Activated naive CD8-positive, alpha-beta T cell (primary cell): ENCODE measurements around the gene FLII.

Experiments
- H3K27ac Mint-ChIP-seq: one replicate; pipeline ENCODE4 v1.8.0; 2021; ENCODE audit warnings: mixed read lengths
- H3K27me3 Mint-ChIP-seq: one replicate; pipeline ENCODE4 v1.8.0; 2021; ENCODE audit warnings: mixed read lengths
- H3K36me3 Mint-ChIP-seq: one replicate; pipeline ENCODE4 v1.8.0; 2021; ENCODE audit warnings: mixed read lengths
- H3K4me1 Mint-ChIP-seq: one replicate; pipeline ENCODE4 v1.8.0; 2021; ENCODE audit warnings: low read depth, mixed read lengths
- H3K4me3 Mint-ChIP-seq: one replicate; pipeline ENCODE4 v1.8.0; 2021; ENCODE audit warnings: mild to moderate bottlenecking, mixed read lengths
- H3K9me3 Mint-ChIP-seq: one replicate; pipeline ENCODE4 v1.8.0; 2021; ENCODE audit warnings: low read depth, mixed read lengths

The FLII gene

GRCh38 chr17:18267366-18267765, 8.8 kb upstream of the FLII start:
- H3K9me3 Mint-ChIP-seq = no peaks in the 10 kb centered on the region
- H3K36me3 Mint-ChIP-seq = no peaks in the 10 kb centered on the region
- no peaks in the 10 kb centered on the region for H3K27me3 Mint-ChIP-seq
- H3K4me1 Mint-ChIP-seq = peaks cover 5% of the 10 kb centered on the region
- no peak overlapping the region for H3K27ac Mint-ChIP-seq
- no peak overlapping the region for H3K4me3 Mint-ChIP-seq

GRCh38 chr17:18263885-18264682, 5.5 kb upstream of the FLII start:
- Mint-ChIP-seq H3K4me3 (no peak overlapping the region), H3K9me3 (no peaks in the 10 kb centered on the region), H3K27me3 (no peaks in the 10 kb centered on the region), H3K36me3 (no peaks in the 10 kb centered on the region), H3K27ac (no peak overlapping the region), H3K4me1 (peaks cover 20% of the 10 kb centered on the region)

- no peaks in the 10 kb centered on the region for H3K9me3 Mint-ChIP-seq
- H3K27me3 Mint-ChIP-seq = no peaks in the 10 kb centered on the region
- H3K4me1 Mint-ChIP-seq = peaks cover 23% of the 10 kb centered on the region
- H3K4me3 Mint-ChIP-seq = no peak overlapping the region
- H3K36me3 Mint-ChIP-seq = no peaks in the 10 kb centered on the region
- no peak overlapping the region for H3K27ac Mint-ChIP-seq
These were observed 4.1 kb upstream of the FLII start for GRCh38 chr17:18262641-18263040.

- no peaks in the 10 kb centered on the region for H3K9me3 Mint-ChIP-seq
- peak overlapping the region; percentile 79 for H3K4me3 Mint-ChIP-seq
- H3K27ac Mint-ChIP-seq = no peak overlapping the region
- no peaks in the 10 kb centered on the region for H3K36me3 Mint-ChIP-seq
- H3K27me3 Mint-ChIP-seq = no peaks in the 10 kb centered on the region
- peaks cover 27% of the 10 kb centered on the region for H3K4me1 Mint-ChIP-seq
These were observed 3.6 kb upstream of the FLII start for GRCh38 chr17:18262111-18262510.

- Mint-ChIP-seq H3K9me3 (no peaks in the 10 kb centered on the region), H3K4me1 (peaks cover 31% of the 10 kb centered on the region), H3K36me3 (no peaks in the 10 kb centered on the region), H3K27me3 (no peaks in the 10 kb centered on the region), H3K4me3 (peak overlapping the region; percentile 79), H3K27ac (peak overlapping the region; percentile 61)
These were observed 3.1 kb upstream of the FLII start for GRCh38 chr17:18261659-18262058.

GRCh38 chr17:18261146-18261515, 2.6 kb upstream of the FLII start:
- H3K4me3 Mint-ChIP-seq = peak overlapping the region; percentile 79
- H3K9me3 Mint-ChIP-seq = no peaks in the 10 kb centered on the region
- H3K27me3 Mint-ChIP-seq = no peaks in the 10 kb centered on the region
- no peaks in the 10 kb centered on the region for H3K36me3 Mint-ChIP-seq
- H3K4me1 Mint-ChIP-seq = peaks cover 35% of the 10 kb centered on the region
- peak overlapping the region; percentile 61 for H3K27ac Mint-ChIP-seq

- H3K4me3 Mint-ChIP-seq = peak within 1 kb of the TSS; percentile 79
These were observed 2.0 kb upstream of the FLII start, which contains the start of gene MIEF2 for GRCh38 chr17:18260332-18261145. Gene MIEF2 (plus strand): TSS chr17:18260662. CDS start chr17:18262721, 2,059 bp downstream.

GRCh38 chr17:18259621-18260331, 1.2 kb upstream of the FLII start:
- Mint-ChIP-seq H3K4me3 (peak overlapping the region; percentile 79), H3K9me3 (no peaks in the 10 kb centered on the region), H3K27me3 (no peaks in the 10 kb centered on the region), H3K27ac (peak overlapping the region; percentile 73), H3K36me3 (no peaks in the 10 kb centered on the region), H3K4me1 (peaks cover 41% of the 10 kb centered on the region)

More at GRCh38 chr17:18260332-18261145, 2.0 kb upstream of the FLII start, which contains the start of gene MIEF2:
- H3K36me3 Mint-ChIP-seq = no peaks in the 10 kb centered on the region
- H3K27me3 Mint-ChIP-seq = no peaks in the 10 kb centered on the region
- no peaks in the 10 kb centered on the region for H3K9me3 Mint-ChIP-seq
- peak within 1 kb of the TSS; percentile 73 for H3K27ac Mint-ChIP-seq
- H3K4me1 Mint-ChIP-seq = peaks cover 41% of the 10 kb centered on the region

- peak overlapping the region; percentile 93 for H3K27ac Mint-ChIP-seq
- peak overlapping the region; percentile 98 for H3K4me3 Mint-ChIP-seq
- H3K4me1 Mint-ChIP-seq = peaks cover 38% of the 10 kb centered on the region
These were observed 569 bp downstream of the FLII start for GRCh38 chr17:18257982-18258355.

GRCh38 chr17:18257268-18257981, 1.1 kb downstream of the FLII start:
- peak overlapping the region; percentile 93 for H3K27ac Mint-ChIP-seq
- H3K36me3 Mint-ChIP-seq = no peaks in the 10 kb centered on the region
- H3K9me3 Mint-ChIP-seq = no peaks in the 10 kb centered on the region
- peaks cover 37% of the 10 kb centered on the region for H3K4me1 Mint-ChIP-seq
- peak overlapping the region; percentile 98 for H3K4me3 Mint-ChIP-seq
- H3K27me3 Mint-ChIP-seq = no peaks in the 10 kb centered on the region

More at GRCh38 chr17:18257982-18258355, 569 bp downstream of the FLII start:
- Mint-ChIP-seq H3K27me3 (no peaks in the 10 kb centered on the region), H3K36me3 (no peaks in the 10 kb centered on the region), H3K9me3 (no peaks in the 10 kb centered on the region)

- H3K9me3 Mint-ChIP-seq = no peaks in the 10 kb centered on the region
- peak overlapping the region; percentile 16 for H3K27ac Mint-ChIP-seq
- H3K36me3 Mint-ChIP-seq = no peaks in the 10 kb centered on the region
- no peaks in the 10 kb centered on the region for H3K27me3 Mint-ChIP-seq
- H3K4me3 Mint-ChIP-seq = peak overlapping the region; percentile 98
- H3K4me1 Mint-ChIP-seq = peaks cover 33% of the 10 kb centered on the region
These were observed 1.8 kb downstream of the FLII start for GRCh38 chr17:18256776-18257175.

GRCh38 chr17:18256351-18256750, 2.2 kb downstream of the FLII start:
- Mint-ChIP-seq H3K27ac (no peak overlapping the region), H3K4me1 (peaks cover 29% of the 10 kb centered on the region), H3K27me3 (no peaks in the 10 kb centered on the region), H3K4me3 (peak overlapping the region; percentile 44), H3K9me3 (no peaks in the 10 kb centered on the region), H3K36me3 (no peaks in the 10 kb centered on the region)

- Mint-ChIP-seq H3K27me3 (no peaks in the 10 kb centered on the region), H3K4me1 (peaks cover 27% of the 10 kb centered on the region), H3K36me3 (no peaks in the 10 kb centered on the region), H3K4me3 (peak overlapping the region; percentile 13), H3K9me3 (no peaks in the 10 kb centered on the region), H3K27ac (no peak overlapping the region)
These were observed 3.5 kb downstream of the FLII start for GRCh38 chr17:18254888-18255649.
